ENCODE results near the gene CCDC89. TPM values are rescaled to one million over a fixed set of nuclear protein-coding genes. Genes with fewer than 3 reads are reported as not detected.

Gene CCDC89
- 3.3 and 4.3 TPM in 2 replicates for total RNA-seq

GRCh38 chr11:85685820-85686459, at the start of gene CCDC89:
Gene CCDC89, minus strand, starts transcription at chr11:85686195. Its CDS starts 65 bp downstream, at chr11:85686130.

GRCh38 chr11:85664615-85665481, 21.1 kb downstream of the CCDC89 start, which contains the start of gene CREBZF:
Gene CREBZF, minus strand, starts transcription at chr11:85665129. Its CDS starts 254 bp downstream, at chr11:85664875.

DNA sequence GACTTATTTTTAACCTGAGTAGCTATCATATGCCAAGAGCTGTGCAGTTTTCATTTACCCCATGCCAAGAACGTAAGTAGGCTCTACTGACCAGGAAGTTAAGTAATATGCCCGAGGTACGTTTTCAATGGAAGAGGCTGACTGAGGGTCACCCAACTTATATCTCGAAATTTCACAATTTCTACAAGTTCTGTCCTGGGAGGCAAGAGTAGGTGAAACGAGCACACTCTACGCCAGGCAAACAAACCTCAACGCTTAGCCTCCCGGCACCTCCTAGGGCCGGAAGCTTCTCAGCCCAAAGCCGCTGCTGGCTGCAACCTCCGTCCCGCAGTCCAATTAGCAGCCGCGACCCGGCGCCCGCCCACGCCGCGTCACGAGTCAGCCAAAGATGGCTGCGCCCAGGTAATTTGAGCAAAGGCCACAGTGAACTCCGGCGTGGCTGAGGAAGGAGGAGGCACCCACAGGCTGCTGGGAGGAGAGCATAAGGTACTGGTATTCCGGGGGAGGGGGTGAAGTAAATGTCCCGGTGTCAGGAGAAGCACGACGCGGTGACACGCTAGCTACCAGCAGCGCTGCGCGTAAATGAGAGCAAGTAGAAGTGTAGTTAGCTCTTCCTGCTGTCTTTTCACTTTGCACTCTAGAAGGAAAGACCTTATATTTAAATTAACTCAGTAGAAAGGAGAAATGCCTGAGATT, 38.2 kb downstream of the CCDC89 start, which contains the start of gene TMEM126A:
TSS of gene TMEM126A (plus strand) at position 364 of the 696 bp plus-strand sequence. CDS start 2,289 bp downstream, outside the sequence.

Other genes with a start within 250 kb of the CCDC89 start
- gene DLG2, start 58.9 kb downstream of the CCDC89 start, total RNA-seq, result 0.85 and 1.6 TPM in 2 replicates
- gene TMEM126B, start 57.6 kb downstream of the CCDC89 start, total RNA-seq, result 42.4 and 43.5 TPM in 2 replicates
- gene TMEM126A, start 38.2 kb downstream of the CCDC89 start, total RNA-seq, result 41.5 and 48.1 TPM in 2 replicates
- gene CREBZF, start 21.1 kb downstream of the CCDC89 start, total RNA-seq, result 31.0 and 32.4 TPM in 2 replicates
- 29.2 and 33.4 TPM in 2 replicates for gene SYTL2, start 124.9 kb upstream of the CCDC89 start, total RNA-seq
- gene CCDC83, start 169.2 kb upstream of the CCDC89 start, total RNA-seq, result 0.18 TPM in 1 of 2 replicates, not detected in the other

All from smooth muscle cell of bladder (primary cell).